ENCODE measurements around the gene ANXA7. TPM values are rescaled to one million over a fixed set of nuclear protein-coding genes. Genes with fewer than 3 reads are reported as not detected.

The ANXA7 gene
- total RNA-seq (2022; extraction: Qiagen RNA extraction) = 107 to 114 TPM (median 113 TPM) in 5 replicates

GRCh38 chr10:73413528-73414229 is at the start of gene ANXA7:
Gene ANXA7, minus strand, starts transcription at chr10:73414058. Its CDS starts 13,202 bp downstream, at chr10:73400856.

GRCh38 chr10:73433538-73433867 is 19.6 kb upstream of the ANXA7 start, which contains the start of gene MSS51:
Gene MSS51, minus strand, starts transcription at chr10:73433561. Its CDS starts 5,277 bp downstream, at chr10:73428284.

GRCh38 chr10:73358331-73359279 is 55.3 kb downstream of the ANXA7 start, which contains the start of gene CFAP70:
Gene CFAP70, minus strand, starts transcription at chr10:73358864. Its CDS starts 4,068 bp downstream, at chr10:73354796.

Other genes starting within 250 kb of the ANXA7 start
- 22.7 to 29.0 TPM (median 26.1 TPM) in 5 replicates for gene ECD, start 246.1 kb downstream of the ANXA7 start, total RNA-seq (2022; extraction: Qiagen RNA extraction)
- gene FAM149B1, start 245.9 kb downstream of the ANXA7 start, total RNA-seq (2022; extraction: Qiagen RNA extraction) = 6.3 to 8.4 TPM (median 7.2 TPM) in 5 replicates
- 50.2 to 51.9 TPM (median 50.7 TPM) in 5 replicates for gene DNAJC9, start 166.8 kb downstream of the ANXA7 start, total RNA-seq (2022; extraction: Qiagen RNA extraction)
- 137 to 186 TPM (median 171 TPM) in 5 replicates for gene MRPS16, start 161.4 kb downstream of the ANXA7 start, total RNA-seq (2022; extraction: Qiagen RNA extraction)
- 0.07 to 0.22 TPM (median 0.13 TPM) in 5 replicates for gene CFAP70, start 55.2 kb downstream of the ANXA7 start, total RNA-seq (2022; extraction: Qiagen RNA extraction)
- gene MSS51, start 19.5 kb upstream of the ANXA7 start, total RNA-seq (2022; extraction: Qiagen RNA extraction) = 0.36 to 0.80 TPM (median 0.38 TPM) in 5 replicates
- gene PPP3CB, start 82.0 kb upstream of the ANXA7 start, total RNA-seq (2022; extraction: Qiagen RNA extraction) = 15.1 to 17.5 TPM (median 16.3 TPM) in 5 replicates
- 7.9 to 13.2 TPM (median 11.5 TPM) in 5 replicates for gene USP54, start 177.3 kb upstream of the ANXA7 start, total RNA-seq (2022; extraction: Qiagen RNA extraction)
- not detected in 5 replicates for gene MYOZ1, start 227.4 kb upstream of the ANXA7 start, total RNA-seq (2022; extraction: Qiagen RNA extraction)
- gene SYNPO2L, start 242.0 kb upstream of the ANXA7 start, total RNA-seq (2022; extraction: Qiagen RNA extraction) = not detected in 5 replicates